Endodermal cell (in vitro differentiated cells): ENCODE results near the gene EBPL. TPM values are rescaled to one million over a fixed set of nuclear protein-coding genes. Genes with fewer than 3 reads are reported as not detected.

ENCODE experiments used
- DNase-seq: peaks from one replicate; pipeline ENCODE4 v3.0.0-alpha.2; 2017
- H3K27ac ChIP-seq: 2 replicates; pipeline ENCODE4 v1.5.1; 2013; ENCODE audit warnings: mild to moderate bottlenecking, low read depth, low read length, moderate library complexity
- H3K27me3 ChIP-seq: 2 replicates; pipeline ENCODE4 v1.6.1; 2013; ENCODE audit warnings: mild to moderate bottlenecking, low read length, moderate library complexity; ENCODE audit not compliant: insufficient read depth, control insufficient read depth, poor library complexity, severe bottlenecking
- H3K36me3 ChIP-seq: 2 replicates; pipeline ENCODE4 v1.7.0; 2013; ENCODE audit warnings: mild to moderate bottlenecking, low read length, moderate library complexity; ENCODE audit not compliant: control insufficient read depth, insufficient read depth
- H3K4me1 ChIP-seq: one replicate; pipeline ENCODE4 v1.7.0; 2013; ENCODE audit warnings: low read length; ENCODE audit not compliant: control insufficient read depth, insufficient read depth
- H3K4me3 ChIP-seq: 2 replicates; pipeline ENCODE4 v1.5.1; 2013; ENCODE audit warnings: mild to moderate bottlenecking, low read length, moderate library complexity
- H3K9ac ChIP-seq: 2 replicates; pipeline ENCODE4 v1.6.1; 2013; ENCODE audit warnings: mild to moderate bottlenecking, low read length, moderate library complexity; ENCODE audit not compliant: poor library complexity, severe bottlenecking; ENCODE audit errors: extremely low read depth
- H3K9me3 ChIP-seq: 2 replicates; pipeline ENCODE4 v1.6.1; 2013; ENCODE audit warnings: mild to moderate bottlenecking, low read length, moderate library complexity; ENCODE audit not compliant: control insufficient read depth
- H3K27ac Mint-ChIP-seq: 2 replicates; pipeline ENCODE4 v1.8.0; 2020; ENCODE audit warnings: mixed read lengths
- H3K27me3 Mint-ChIP-seq: 2 replicates; pipeline ENCODE4 v1.8.0; 2021; ENCODE audit warnings: mild to moderate bottlenecking, mixed read lengths; ENCODE audit not compliant: insufficient read depth
- H3K36me3 Mint-ChIP-seq: 2 replicates; pipeline ENCODE4 v1.8.0; 2020; ENCODE audit warnings: low read depth, mixed read lengths
- H3K4me1 Mint-ChIP-seq: 2 replicates; pipeline ENCODE4 v1.8.0; 2020; ENCODE audit warnings: mixed read lengths
- H3K4me3 Mint-ChIP-seq: 2 replicates; pipeline ENCODE4 v1.8.0; 2020; ENCODE audit warnings: mild to moderate bottlenecking, moderate library complexity, mixed read lengths
- H3K9me3 Mint-ChIP-seq: 2 replicates; pipeline ENCODE4 v1.8.0; 2020; ENCODE audit warnings: mild to moderate bottlenecking, mixed read lengths
- WGBS, 2 experiments: methylation state at CpG; one replicate each; pipeline versions ENCODE4 v1.1.5 to v1.1.7; 2013; ENCODE audit warnings: missing lambda C conversion rate in 2 of 2, mixed read lengths in 1 of 2; ENCODE audit not compliant: insufficient coverage in 1 of 2, insufficient read length in 1 of 2; 5-methylcytosine and 5-hydroxymethylcytosine counted together
- total RNA-seq, 2 donors: library from RNA; stranded (reverse); fragmentation: NEBNext Ultra II Directional in 1 of 2; extraction: Animal tissue kit (Norgen Biotek cat#: 25700) in 1 of 2; gene quantifications; 2 replicates in 1 of 2; 3 replicates in 1 of 2; pipeline ENCODE4 v1.2.1, GENCODE V29; 2021
- TF ChIP-seq, protein P1 (sequence below): fragments of 200-600 bp; sonication (generic); conservative IDR thresholded peaks from 2 replicates; pipeline ENCODE4 v1.5.0; 2021; ENCODE audit warnings: antibody characterized with exemption, mild to moderate bottlenecking

EBPL gene
- total RNA-seq, 2 donors from 2014 or later, result 60.2 to 85.2 TPM

DNA sequence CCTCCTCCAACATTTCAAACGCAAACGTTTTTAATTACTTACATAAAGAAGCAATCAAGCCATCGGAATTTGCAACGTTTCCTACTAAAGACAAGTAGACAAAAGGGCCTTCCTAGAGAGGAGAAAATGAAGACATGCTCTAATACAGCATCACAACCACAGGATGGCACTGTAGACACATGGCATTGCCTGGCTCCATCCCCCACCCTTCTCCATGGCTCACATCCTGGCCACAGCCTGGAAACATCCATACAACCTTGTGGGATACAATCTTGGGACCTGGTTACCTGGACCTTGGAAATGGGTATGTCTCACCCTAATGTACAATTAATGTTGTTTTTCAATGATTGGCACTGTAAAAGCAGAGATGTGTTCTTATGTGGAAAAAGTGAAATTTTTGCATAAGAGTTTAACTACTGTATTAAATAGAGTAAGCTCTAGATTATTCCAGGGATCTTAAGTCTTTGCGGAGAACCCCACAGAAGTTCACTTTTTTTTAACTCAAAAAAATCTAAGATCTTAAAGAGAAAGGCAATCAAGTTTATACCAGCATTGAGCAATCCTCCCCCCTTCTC, 21.5 kb downstream of the EBPL start:
- Histone ChIP-seq H3K9me3 (no peaks in the 10 kb centered on the region), H3K36me3 (peaks cover 28% of the 10 kb centered on the region), H3K4me3 (no peak overlapping the region), H3K4me1 (peaks cover 4% of the 10 kb centered on the region), H3K27me3 (no peaks in the 10 kb centered on the region), H3K9ac (no peak overlapping the region), H3K27ac (no peak overlapping the region)
- Mint-ChIP-seq H3K27ac (peak overlapping the region; percentile 72), H3K4me1 (peaks cover 28% of the 10 kb centered on the region), H3K36me3 (peaks cover 35% of the 10 kb centered on the region), H3K4me3 (no peak overlapping the region), H3K27me3 (no peaks in the 10 kb centered on the region), H3K9me3 (peaks cover 6% of the 10 kb centered on the region)
- 54 to 75% methylated on average over 4 to 5 of the region's 5 CpGs for WGBS, 2 experiments
- peak; percentile 83 for DNase-seq
- TF ChIP-seq, protein P1, sequence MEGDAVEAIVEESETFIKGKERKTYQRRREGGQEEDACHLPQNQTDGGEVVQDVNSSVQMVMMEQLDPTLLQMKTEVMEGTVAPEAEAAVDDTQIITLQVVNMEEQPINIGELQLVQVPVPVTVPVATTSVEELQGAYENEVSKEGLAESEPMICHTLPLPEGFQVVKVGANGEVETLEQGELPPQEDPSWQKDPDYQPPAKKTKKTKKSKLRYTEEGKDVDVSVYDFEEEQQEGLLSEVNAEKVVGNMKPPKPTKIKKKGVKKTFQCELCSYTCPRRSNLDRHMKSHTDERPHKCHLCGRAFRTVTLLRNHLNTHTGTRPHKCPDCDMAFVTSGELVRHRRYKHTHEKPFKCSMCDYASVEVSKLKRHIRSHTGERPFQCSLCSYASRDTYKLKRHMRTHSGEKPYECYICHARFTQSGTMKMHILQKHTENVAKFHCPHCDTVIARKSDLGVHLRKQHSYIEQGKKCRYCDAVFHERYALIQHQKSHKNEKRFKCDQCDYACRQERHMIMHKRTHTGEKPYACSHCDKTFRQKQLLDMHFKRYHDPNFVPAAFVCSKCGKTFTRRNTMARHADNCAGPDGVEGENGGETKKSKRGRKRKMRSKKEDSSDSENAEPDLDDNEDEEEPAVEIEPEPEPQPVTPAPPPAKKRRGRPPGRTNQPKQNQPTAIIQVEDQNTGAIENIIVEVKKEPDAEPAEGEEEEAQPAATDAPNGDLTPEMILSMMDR, result peak; percentile 87

DNA sequence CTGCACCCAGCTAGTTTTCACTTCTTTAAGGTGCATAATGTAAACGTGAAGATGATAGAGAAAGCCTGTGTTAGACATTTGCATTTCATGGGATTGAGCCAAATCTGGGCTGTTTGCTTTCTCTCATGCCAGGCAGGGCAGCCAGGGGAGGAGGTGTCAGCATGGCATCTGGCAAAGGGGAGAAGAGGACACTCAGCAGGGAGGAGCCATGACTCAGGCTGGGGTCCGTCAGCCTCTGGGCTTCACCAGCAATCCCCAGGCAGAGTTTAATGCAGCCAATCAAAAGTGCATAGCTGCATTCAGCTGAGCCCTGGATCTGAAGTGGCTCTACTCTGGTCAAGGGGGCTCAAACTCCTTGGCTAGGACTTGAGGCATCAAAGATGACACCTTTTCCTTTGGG, 23.5 kb downstream of the EBPL start:
- Histone ChIP-seq H3K4me3 (no peak overlapping the region), H3K27me3 (no peaks in the 10 kb centered on the region), H3K36me3 (peaks cover 28% of the 10 kb centered on the region), H3K9ac (no peak overlapping the region), H3K9me3 (no peaks in the 10 kb centered on the region), H3K4me1 (peaks cover 4% of the 10 kb centered on the region), H3K27ac (no peak overlapping the region)
- H3K4me1 Mint-ChIP-seq, result peaks cover 36% of the 10 kb centered on the region
- WGBS, 2 experiments, result 87 to 94% methylated on average over 2 of the region's 2 CpGs
- H3K36me3 Mint-ChIP-seq, result peaks cover 41% of the 10 kb centered on the region
- TF ChIP-seq, protein P1, result no peak
- no peak overlapping the region for H3K4me3 Mint-ChIP-seq
- H3K9me3 Mint-ChIP-seq, result peaks cover 6% of the 10 kb centered on the region
- no peaks in the 10 kb centered on the region for H3K27me3 Mint-ChIP-seq
- no peak overlapping the region for H3K27ac Mint-ChIP-seq
- no peak for DNase-seq

- Mint-ChIP-seq H3K36me3 (peaks cover 59% of the 10 kb centered on the region), H3K9me3 (peaks cover 6% of the 10 kb centered on the region), H3K4me3 (no peak overlapping the region), H3K27ac (peak overlapping the region; percentile 89), H3K4me1 (peaks cover 28% of the 10 kb centered on the region), H3K27me3 (no peaks in the 10 kb centered on the region)
- no peak overlapping the region for H3K9ac ChIP-seq
- H3K27ac ChIP-seq, result no peak overlapping the region
- H3K9me3 ChIP-seq, result no peaks in the 10 kb centered on the region
- H3K36me3 ChIP-seq, result peaks cover 40% of the 10 kb centered on the region
- WGBS, 2 experiments, result 17 to 29% methylated on average over 3 to 4 of the region's 4 CpGs
- H3K4me1 ChIP-seq, result peaks cover 5% of the 10 kb centered on the region
- TF ChIP-seq, protein P1, result no peak
- H3K4me3 ChIP-seq, result no peak overlapping the region
- H3K27me3 ChIP-seq, result no peaks in the 10 kb centered on the region
- DNase-seq, result peak; percentile 70
These were observed 26.7 kb downstream of the EBPL start for GRCh38 chr13:49664606-49665005.
